Measurements from ENCODE around the gene UGP2.

UGP2 gene
- long read RNA-seq, transcript UGP2-202 (10 exons, 2,136 nt): major isoform, 136 of 235 reads
- long read RNA-seq, transcript UGP2-207 (11 exons, 2,057 nt): minor isoform, 8 of 235 reads
- long read RNA-seq, transcript UGP2-201 (10 exons, 2,338 nt): minor isoform, 71 of 235 reads
- long read RNA-seq, partial matches to known transcripts: 6 of 235 reads
- long read RNA-seq, other reads (novel, unspliced or antisense): 14 of 235 reads

DNA sequence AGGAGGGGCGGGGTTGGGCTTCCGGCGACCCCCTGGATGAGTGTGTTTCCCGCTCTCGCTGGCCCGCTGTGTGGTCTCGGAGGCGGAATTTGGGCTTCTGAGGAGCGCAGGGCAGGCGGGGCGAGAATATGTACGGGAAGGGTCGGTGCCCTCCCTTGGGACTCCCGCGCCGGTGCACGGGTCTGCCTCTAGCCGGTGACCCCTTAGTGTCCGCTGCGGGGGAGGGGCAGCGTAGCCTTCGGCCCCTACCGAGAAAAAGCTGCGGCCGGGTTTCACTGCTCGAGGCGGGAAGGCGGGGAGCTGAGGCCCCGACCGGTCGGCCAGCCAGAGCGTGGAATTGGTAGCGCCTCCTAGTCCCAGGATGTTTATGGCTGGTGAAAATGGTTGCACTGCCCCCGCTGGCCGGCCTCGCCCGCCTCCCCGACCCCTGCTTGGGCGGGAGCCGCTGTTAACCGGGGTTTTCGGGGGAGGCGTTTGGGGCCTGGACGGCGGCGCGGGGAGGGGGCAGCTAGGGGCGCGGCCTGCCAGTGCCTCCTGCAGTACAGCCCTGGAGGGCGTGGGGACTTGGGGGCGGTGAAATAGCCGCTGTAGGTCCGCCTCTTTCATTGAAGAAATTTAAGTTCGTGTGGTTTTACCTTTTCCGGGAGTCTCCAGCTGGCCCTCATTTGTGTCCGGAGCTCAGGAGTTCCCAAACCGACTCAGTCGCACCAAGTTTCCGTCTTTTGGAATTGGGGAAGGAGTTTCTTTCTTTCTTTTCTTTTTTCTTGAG is at the start of gene UGP2:
Gene UGP2 (plus strand): TSS at position 643 of the 769 bp plus-strand sequence. CDS start 290 bp downstream, outside the sequence.
- Histone ChIP-seq H3K27ac (replicated peaks) (peak within 1 kb of the TSS; percentile 99), H3K4me3 (replicated peaks; ENCODE audit: insufficient read depth, low read length) (peak within 1 kb of the TSS; percentile 76), H3K27me3 (ENCODE audit: insufficient read depth, poor library complexity, severe bottlenecking) (no peaks in the 10 kb centered on the region)
- TF ChIP-seq, protein P1, sequence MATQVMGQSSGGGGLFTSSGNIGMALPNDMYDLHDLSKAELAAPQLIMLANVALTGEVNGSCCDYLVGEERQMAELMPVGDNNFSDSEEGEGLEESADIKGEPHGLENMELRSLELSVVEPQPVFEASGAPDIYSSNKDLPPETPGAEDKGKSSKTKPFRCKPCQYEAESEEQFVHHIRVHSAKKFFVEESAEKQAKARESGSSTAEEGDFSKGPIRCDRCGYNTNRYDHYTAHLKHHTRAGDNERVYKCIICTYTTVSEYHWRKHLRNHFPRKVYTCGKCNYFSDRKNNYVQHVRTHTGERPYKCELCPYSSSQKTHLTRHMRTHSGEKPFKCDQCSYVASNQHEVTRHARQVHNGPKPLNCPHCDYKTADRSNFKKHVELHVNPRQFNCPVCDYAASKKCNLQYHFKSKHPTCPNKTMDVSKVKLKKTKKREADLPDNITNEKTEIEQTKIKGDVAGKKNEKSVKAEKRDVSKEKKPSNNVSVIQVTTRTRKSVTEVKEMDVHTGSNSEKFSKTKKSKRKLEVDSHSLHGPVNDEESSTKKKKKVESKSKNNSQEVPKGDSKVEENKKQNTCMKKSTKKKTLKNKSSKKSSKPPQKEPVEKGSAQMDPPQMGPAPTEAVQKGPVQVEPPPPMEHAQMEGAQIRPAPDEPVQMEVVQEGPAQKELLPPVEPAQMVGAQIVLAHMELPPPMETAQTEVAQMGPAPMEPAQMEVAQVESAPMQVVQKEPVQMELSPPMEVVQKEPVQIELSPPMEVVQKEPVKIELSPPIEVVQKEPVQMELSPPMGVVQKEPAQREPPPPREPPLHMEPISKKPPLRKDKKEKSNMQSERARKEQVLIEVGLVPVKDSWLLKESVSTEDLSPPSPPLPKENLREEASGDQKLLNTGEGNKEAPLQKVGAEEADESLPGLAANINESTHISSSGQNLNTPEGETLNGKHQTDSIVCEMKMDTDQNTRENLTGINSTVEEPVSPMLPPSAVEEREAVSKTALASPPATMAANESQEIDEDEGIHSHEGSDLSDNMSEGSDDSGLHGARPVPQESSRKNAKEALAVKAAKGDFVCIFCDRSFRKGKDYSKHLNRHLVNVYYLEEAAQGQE (IDR thresholded peaks at IDR 0.05; ENCODE audit: insufficient replicate concordance, low read depth): peak; percentile 36
- TF ChIP-seq, protein P2, sequence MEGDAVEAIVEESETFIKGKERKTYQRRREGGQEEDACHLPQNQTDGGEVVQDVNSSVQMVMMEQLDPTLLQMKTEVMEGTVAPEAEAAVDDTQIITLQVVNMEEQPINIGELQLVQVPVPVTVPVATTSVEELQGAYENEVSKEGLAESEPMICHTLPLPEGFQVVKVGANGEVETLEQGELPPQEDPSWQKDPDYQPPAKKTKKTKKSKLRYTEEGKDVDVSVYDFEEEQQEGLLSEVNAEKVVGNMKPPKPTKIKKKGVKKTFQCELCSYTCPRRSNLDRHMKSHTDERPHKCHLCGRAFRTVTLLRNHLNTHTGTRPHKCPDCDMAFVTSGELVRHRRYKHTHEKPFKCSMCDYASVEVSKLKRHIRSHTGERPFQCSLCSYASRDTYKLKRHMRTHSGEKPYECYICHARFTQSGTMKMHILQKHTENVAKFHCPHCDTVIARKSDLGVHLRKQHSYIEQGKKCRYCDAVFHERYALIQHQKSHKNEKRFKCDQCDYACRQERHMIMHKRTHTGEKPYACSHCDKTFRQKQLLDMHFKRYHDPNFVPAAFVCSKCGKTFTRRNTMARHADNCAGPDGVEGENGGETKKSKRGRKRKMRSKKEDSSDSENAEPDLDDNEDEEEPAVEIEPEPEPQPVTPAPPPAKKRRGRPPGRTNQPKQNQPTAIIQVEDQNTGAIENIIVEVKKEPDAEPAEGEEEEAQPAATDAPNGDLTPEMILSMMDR (IDR thresholded peaks at IDR 0.05; ENCODE audit: insufficient read depth, low read length): no peak
- TF ChIP-seq SPI1 (IDR thresholded peaks at IDR 0.05; ENCODE audit: borderline replicate concordance, low read depth): no peak
- peak; percentile 40 for TF ChIP-seq POLR2AphosphoS5 (IDR thresholded peaks at IDR 0.05; ENCODE audit: low read depth)
- no peak for TF ChIP-seq GABPA (IDR thresholded peaks at IDR 0.05; ENCODE audit: low read depth)
- peak; percentile 59 to 92 for DNase-seq (ENCODE audit: low read depth in 1 of 2, low spot score in 1 of 2)

DNA sequence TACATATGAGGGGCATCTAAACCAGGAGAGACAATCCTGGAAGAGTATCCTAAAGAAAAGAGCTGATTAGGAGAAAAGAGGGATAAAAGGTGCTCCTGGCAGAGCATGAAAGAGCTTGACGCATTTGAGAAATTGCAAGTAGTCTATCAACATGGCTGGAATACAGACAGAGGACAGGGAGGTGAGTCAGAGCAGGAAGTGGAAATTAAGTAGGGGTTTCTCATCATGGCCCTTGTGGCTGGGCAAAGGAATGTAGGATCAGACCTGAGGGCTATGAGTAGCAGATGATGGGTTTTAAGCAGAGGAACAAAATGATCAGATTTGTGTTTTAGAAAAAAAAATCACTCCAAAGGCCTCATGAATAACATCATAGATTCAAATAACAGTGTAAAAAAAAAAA is 49.2 kb upstream of the UGP2 start:
- H3K27me3 ChIP-seq (ENCODE audit: insufficient read depth, poor library complexity, severe bottlenecking): no peaks in the 10 kb centered on the region
- no peak overlapping the region for H3K27ac ChIP-seq (replicated peaks)
- H3K4me3 ChIP-seq (replicated peaks; ENCODE audit: insufficient read depth, low read length): no peak overlapping the region
- TF ChIP-seq, protein P2 (IDR thresholded peaks at IDR 0.05; ENCODE audit: insufficient read depth, low read length): no peak
- TF ChIP-seq GABPA (IDR thresholded peaks at IDR 0.05; ENCODE audit: low read depth) (no peak), POLR2AphosphoS5 (IDR thresholded peaks at IDR 0.05; ENCODE audit: low read depth) (no peak), SPI1 (IDR thresholded peaks at IDR 0.05; ENCODE audit: borderline replicate concordance, low read depth) (no peak)
- TF ChIP-seq, protein P1 (IDR thresholded peaks at IDR 0.05; ENCODE audit: insufficient replicate concordance, low read depth): no peak
- no peak for DNase-seq (ENCODE audit: low read depth in 1 of 2, low spot score in 1 of 2)

DNA sequence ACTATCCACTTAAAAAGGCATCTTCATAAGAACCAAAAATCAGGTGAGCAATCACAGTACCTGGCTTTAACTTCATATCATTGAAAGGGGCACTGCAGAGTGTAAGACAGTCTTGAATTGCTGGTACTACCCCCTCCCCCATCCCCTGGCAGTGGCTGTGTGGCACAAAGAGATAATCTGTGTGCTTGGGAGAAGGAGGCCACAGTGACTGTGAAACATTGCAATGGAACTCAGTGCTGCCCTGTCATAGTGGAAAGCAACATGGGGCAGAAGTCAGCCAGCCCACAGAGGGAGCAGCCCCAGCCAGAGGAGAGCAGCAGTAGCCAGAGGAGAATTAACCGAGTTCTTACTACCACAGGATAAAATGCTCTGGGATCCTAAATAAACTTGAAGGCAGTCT is 45.3 kb upstream of the UGP2 start:
- Histone ChIP-seq H3K27ac (replicated peaks) (no peak overlapping the region), H3K27me3 (ENCODE audit: insufficient read depth, poor library complexity, severe bottlenecking) (no peaks in the 10 kb centered on the region), H3K4me3 (replicated peaks; ENCODE audit: insufficient read depth, low read length) (no peak overlapping the region)
- no peak for DNase-seq (ENCODE audit: low read depth in 1 of 2, low spot score in 1 of 2)
- TF ChIP-seq, protein P1 (IDR thresholded peaks at IDR 0.05; ENCODE audit: insufficient replicate concordance, low read depth): no peak
- TF ChIP-seq SPI1 (IDR thresholded peaks at IDR 0.05; ENCODE audit: borderline replicate concordance, low read depth): no peak
- no peak for TF ChIP-seq GABPA (IDR thresholded peaks at IDR 0.05; ENCODE audit: low read depth)
- TF ChIP-seq, protein P2 (IDR thresholded peaks at IDR 0.05; ENCODE audit: insufficient read depth, low read length): no peak
- no peak for TF ChIP-seq POLR2AphosphoS5 (IDR thresholded peaks at IDR 0.05; ENCODE audit: low read depth)

All from HL-60 (cell line).